ENCODE data around the gene IFNA10.
A peak's percentile ranks its signal among the peaks of the same experiment; 100 is the strongest.
"Not testable (repeated sequence)": the region's sequence is repeated elsewhere in the genome, so short reads cannot be mapped to it uniquely, and the experiment has no call there.

The IFNA10 gene

DNA sequence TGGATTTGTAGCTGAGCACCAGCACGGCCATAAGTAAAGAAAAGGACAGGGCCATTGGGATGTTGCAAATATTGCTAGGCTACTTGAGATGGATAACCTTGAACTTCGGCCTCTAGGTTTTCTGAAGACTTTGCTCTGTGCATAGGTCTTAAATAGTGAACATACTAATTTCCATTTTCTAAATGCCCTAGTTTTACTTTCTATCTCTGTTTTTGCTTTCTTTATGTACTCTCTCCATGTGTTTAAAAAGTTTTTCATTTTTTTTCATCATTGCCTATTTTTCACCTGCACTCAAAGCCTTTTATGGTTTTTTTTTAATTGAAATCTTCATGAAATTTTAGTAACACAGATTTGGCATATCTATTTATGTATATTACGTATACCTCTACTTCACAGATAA, at the start of gene IFNA10:
TSS of gene IFNA10 (minus strand) at position 101 of the 400 bp plus-strand sequence. CDS start at position 55, 46 bp downstream.
- DNase-seq: not testable (repeated sequence)

GRCh38 chr9:21255538-21256212, 48.7 kb upstream of the IFNA10 start:
- no peak for DNase-seq

DNA sequence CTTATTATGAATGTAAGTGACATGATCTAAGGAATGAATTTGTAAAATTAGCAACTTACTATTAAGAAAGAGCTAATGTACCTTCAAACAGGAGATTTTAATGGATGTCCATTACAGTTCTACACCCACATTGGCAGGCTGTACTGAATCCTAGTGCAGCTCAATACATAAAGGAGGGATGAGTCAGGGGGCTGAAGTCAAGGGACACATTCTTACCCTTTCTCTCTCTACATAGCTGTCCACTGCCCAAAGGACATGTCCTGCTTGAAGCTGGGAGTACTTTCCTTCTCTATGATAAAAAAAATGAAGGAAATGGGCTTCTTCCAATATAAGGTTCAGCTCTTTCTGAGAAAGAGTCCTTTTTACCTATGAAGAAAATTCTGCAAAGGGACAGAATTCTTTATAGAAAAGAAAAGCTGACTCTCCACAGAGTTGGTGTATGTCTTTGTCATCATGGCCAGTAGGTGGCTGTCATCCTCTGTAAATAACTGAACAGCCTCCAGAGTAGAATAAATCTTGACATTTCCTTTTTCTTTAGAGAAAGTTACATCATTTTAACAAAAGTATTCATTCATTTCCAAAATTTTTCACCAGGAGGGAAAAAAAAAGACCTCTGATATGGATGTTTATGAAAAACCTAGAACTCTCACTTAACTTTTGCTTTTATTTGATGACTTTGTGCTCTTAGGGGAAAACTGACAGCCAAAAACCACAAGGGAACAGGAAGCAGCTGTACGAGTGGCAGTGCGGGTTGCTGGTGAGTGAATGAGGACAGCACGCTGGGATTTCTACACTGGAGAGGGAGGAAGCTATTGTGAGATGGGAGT, 46.0 kb upstream of the IFNA10 start:
- peak; percentile 6 for DNase-seq

- DNase-seq: no peak
Observed at GRCh38 chr9:21251638-21252037, 44.7 kb upstream of the IFNA10 start.

GRCh38 chr9:21251190-21251589, 44.2 kb upstream of the IFNA10 start:
- DNase-seq: no peak

DNA sequence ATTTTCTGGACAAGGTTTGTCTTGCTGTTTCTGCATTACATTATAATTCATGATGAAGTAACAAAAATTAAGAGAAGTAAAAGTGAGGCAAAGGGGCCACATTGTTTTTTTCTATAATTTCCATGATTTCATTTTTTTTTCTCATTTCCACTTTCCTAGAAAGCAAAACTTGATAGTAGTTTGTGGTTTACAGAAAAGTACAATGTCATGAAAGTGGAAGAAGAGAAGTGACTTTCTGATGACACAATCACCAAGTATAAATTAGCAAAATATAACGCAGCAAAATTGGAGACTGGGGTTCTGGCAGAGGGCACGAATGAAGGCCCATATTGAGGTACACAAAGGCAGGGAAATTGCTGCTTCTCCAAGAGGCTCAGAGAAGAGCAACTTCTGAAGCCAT, 37.9 kb upstream of the IFNA10 start:
- no peak for DNase-seq

GRCh38 chr9:21239911-21240310, 33.0 kb upstream of the IFNA10 start, which contains the start of gene IFNA14:
Gene IFNA14 (minus strand): TSS chr9:21240005. CDS start chr9:21239935, 70 bp downstream.
- no peak for DNase-seq

GRCh38 chr9:21236360-21236714, 29.4 kb upstream of the IFNA10 start:
- not testable (repeated sequence) for DNase-seq

GRCh38 chr9:21235468-21236359, 28.8 kb upstream of the IFNA10 start:
- peak; percentile 50 for DNase-seq

GRCh38 chr9:21234153-21234687, 27.3 kb upstream of the IFNA10 start:
- no peak for DNase-seq

GRCh38 chr9:21233258-21233657, 26.3 kb upstream of the IFNA10 start:
- no peak for DNase-seq

- no peak for DNase-seq
Observed at GRCh38 chr9:21228122-21228521, 21.2 kb upstream of the IFNA10 start, which contains the start of gene IFNA17. Gene IFNA17 (minus strand): TSS chr9:21228222. CDS start chr9:21228173, 49 bp downstream.

- not testable (repeated sequence) for DNase-seq
Observed at GRCh38 chr9:21217211-21217610, 10.3 kb upstream of the IFNA10 start, which contains the start of gene IFNA16. Gene IFNA16 (minus strand): TSS chr9:21217311. CDS start chr9:21217305, 6 bp downstream.

DNA sequence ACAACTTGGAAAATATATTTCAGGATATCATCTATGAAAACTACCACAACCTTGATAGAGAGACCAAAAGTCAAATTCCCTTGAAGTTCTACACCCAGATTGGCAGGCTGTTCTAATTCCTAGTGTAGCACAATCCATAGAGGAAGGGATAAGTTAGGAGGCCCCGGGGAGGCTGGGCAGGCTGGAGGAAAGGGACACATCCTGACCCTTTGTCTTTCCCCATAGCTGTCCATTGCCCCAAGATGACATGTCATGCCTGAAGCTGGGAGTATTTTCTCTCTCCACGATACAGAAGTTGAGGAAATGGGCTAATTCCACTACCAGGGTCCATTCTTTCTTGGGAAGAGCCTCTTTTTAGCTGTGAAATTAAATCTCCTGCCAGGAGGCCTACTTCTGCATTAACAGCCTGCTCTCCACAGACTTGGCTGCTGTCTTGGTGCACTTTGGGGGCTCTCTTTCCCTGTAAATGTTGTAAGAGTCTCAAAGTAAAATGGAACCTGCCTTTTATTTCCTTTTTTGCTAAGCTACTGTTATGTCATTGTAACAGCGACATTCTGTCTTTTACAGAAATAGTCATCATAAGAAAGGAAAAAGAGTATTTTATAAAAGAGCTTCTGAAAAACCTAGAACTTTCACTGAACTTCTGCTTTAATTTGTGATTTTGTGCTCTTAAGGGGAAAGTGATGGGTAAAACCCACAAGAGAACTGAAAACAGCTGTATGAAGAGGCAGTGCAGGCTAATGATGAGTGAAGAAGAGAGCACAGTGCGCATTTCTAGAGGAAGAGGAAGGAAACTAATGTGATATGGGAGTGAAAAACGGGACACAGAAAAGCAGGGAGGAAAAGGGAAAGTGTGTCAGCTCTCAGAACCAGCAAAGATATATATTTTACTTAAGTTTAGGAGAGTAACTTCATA, 6.7 kb upstream of the IFNA10 start:
- not testable (repeated sequence) for DNase-seq

DNA sequence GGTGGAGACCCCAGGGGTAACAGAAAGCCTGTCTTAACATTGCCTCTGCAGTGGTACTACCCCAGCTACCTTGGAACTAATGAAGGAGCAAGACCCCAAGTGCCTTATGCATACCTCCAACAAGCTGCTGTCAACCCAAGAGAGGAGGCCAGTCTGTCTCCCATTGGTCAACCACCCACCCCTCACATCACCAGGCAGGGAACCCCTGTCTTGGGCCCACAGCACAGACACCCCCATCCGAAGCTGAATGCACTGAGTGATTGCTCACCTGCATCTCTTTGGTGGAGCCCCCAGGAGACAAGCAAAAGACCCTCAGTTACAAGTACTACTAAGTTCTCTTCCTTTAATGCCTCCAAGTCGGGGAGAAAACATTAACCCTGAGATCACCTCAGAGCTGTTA, 5.2 kb upstream of the IFNA10 start:
- not testable (repeated sequence) for DNase-seq

GRCh38 chr9:21210782-21211181, 3.8 kb upstream of the IFNA10 start:
- DNase-seq: not testable (repeated sequence)

GRCh38 chr9:21210311-21210710, 3.4 kb upstream of the IFNA10 start:
- no peak for DNase-seq

DNA sequence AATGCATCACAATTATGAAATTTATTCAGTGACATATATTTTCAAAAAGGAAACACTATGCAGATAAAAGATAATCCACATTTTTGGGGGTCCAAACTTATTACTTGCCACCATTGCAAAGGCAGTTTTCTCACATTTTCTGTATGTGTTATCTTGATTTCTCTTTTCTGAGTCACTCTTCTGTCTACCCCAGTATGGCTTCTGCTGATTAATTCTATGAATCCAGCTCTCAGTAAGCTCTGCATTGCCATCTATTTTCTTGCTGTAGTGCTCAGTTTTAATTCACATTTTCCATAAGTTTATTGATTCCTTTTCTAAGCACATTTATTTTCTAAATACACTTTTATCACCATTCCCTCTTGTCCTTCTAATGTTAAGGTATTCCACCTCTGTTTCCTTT, 1.7 kb downstream of the IFNA10 start:
- DNase-seq: peak; percentile 22

DNA sequence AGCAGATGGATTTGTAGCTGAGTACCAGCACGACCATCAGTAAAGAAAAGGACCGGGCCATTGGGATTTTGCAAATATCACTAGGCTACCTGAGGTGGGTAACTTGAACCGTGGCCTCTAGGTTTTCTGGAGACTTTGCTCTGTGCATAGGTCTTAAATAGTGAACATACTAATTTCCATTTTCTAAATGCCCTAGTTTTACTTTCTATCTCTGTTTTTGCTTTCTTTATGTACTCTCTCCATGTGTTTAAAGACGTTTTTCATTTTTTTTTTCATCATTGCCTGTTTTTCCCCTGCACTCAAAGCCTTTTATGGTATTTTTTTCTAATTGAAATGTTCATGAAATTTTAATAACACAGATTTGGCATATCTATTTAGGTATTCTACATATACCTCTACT, 4.8 kb downstream of the IFNA10 start, which contains the start of gene IFNA7:
TSS of gene IFNA7 (minus strand) at position 101 of the 400 bp plus-strand sequence. CDS start at position 61, 40 bp downstream.
- DNase-seq: not testable (repeated sequence)

GRCh38 chr9:21194867-21195776, 11.8 kb downstream of the IFNA10 start:
- peak; percentile 71 for DNase-seq

All from activated CD4-positive, alpha-beta T cell treated with anti-CD3 and anti-CD28 coated beads, Interleukin-2, amount 50 U/mL, for 16 hours (primary cell).